GM18868 (cell line): ENCODE data around the gene CALR.
"Not testable (repeated sequence)": the region's sequence is repeated elsewhere in the genome, so short reads cannot be mapped to it uniquely, and the experiment has no call there.

Experiments used
- ATAC-seq: cut with Tn5 transposase; IDR thresholded peaks from one replicate; pipeline ENCODE4 v1.9.1; 2021; ENCODE audit warnings: mild to moderate bottlenecking, moderate library complexity; ENCODE audit not compliant: unreplicated experiment

CALR gene

DNA sequence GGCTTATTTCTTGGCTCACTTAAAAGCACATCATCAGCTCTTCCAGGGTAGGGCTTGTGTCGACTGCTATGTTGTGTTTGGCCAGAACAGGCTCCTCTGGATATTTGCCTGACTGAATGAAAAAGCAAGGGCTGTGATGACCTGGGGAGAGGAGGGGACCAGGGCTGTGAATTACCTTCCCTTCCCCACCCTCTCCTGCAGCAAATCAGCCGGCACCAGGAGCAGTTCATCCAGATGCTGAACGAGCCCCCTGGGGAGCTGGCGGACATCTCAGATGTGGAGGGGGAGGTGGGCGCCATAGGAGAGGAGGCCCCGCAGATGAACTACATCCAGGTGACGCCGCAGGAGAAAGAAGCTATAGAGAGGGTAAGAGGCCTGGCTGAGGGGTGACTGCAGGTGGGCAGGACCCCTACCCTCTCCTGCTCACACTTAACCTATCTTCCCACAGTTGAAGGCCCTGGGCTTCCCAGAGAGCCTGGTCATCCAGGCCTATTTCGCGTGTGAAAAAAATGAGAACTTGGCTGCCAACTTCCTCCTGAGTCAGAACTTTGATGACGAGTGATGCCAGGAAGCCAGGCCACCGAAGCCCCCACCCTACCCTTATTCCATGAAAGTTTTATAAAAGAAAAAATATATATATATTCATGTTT lies 14.2 kb downstream of the CALR start:
- ATAC-seq, result no peak

DNA sequence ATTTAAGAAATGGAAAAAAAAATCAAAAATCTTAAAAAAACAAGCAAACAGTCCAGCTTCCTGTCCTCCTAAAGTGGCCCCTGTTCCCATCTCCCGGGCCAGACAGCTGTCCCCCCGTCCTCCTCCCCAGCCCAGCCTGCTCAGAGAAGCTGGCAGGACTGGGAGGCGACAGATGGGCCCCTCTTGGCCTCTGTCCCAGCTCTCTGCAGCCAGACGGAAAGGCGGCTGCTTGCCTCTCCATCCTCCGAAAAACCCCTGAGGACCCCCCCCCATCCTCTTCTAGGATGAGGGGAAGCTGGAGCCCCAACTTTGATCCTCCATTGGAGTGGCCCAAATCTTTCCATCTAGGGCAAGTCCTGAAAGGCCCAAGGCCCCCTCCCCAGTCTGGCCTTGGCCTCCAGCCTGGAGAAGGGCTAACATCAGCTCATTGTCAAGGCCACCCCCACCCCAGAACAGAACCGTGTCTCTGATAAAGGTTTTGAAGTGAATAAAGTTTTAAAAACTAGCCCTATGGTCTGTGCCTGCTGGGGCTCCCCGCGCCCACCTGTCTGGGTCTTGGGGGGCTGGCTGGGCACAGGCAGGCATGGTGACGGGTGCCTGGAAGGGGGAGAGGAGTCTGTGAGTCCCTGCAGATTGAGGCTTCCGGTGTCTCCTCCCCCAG lies 14.9 kb downstream of the CALR start:
- no peak for ATAC-seq

DNA sequence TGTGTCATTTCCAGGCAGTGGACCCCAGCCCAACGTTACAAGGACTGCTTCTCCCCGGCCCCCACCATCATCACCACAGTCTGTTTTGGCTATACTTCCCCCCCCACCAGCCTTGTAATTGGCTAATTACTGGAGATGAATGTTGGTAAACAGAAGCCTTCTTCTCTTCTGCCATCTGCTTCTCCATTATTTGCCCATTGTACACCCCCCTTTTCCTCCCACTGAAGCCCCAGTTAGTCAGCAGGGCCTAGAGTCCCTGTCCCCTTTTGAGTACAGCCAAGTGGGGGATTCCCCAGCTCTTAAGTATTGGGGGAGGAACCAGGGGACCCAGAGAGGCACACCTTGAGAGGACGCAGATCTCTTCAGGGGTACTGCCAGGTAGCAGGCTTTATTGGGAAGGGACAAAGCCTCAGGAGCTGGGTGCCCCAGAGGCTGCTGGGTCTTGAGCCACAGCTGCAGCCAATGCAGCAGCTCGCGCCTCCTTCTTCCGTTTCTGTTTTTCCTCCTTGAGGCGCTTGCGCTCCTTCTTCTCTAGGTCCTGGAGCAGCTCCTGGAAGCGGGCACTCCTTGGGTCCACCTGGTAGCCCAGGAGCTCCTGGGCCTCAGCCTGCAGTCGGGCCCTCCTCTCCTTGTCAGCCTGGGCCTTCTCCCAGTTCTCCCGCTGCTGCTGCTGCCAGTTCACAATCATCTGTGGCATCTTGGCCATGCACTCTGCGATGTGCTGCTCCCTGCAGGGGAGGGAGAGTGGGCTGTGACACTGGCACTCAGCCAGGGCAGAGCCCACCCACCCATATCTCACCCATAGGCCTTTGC lies 15.6 kb downstream of the CALR start:
- no peak for ATAC-seq

DNA sequence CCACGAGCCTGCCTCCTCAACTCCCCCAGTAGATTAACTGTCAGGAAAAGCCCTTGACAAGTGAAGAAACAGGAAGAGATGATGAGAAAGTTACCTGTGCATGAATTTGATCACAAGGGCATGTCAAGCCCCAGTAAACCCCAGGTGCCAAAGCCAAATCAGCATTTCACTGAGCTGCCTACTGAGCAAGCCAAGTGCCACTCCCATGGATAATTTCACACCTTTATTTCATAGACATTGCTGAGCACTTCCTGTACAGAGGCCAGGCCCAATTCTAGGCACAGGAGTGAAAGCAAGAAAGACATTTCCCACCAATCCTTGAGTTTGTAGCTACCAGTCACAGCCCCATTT lies 16.2 kb downstream of the CALR start:
- no peak for ATAC-seq

DNA sequence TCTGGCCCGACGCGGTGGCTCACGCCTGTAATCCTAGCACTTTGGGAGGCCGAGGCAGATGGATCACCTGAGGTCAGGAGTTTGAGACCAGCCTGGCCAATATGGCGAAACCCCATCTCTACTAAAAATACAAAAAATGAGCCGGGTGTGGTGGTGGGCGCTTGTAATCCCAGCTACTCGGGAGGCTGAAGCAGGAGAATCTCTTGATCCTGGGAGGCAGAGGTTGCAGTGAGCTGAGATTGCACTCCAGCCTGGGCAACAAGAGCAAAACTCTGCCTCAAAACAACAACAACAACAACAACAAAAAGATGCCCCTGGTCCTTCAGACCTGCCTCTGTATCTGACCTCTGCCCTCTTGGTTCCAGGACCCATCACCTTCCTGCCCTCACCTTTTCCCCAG lies 17.2 kb downstream of the CALR start:
- not testable (repeated sequence) for ATAC-seq

DNA sequence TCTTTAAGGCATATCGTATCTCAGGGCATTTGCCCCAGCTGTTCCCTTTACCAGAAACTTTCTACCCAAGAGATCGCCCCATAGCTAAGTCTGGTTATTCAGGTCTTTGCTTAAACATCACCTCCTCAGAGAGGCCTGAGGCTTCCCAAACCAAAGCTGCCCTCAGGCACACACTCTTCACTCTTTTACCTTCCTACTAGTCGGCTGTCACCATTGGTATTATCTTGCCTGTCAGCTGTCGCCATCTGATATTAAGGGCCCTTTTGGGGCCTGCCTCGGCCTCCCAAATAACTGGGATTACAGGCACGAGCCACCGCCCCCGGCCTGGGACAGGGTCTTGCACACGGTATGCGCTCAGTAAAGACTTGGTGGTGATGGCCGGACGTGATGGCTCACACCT lies 17.6 kb downstream of the CALR start:
- ATAC-seq, result no peak

DNA sequence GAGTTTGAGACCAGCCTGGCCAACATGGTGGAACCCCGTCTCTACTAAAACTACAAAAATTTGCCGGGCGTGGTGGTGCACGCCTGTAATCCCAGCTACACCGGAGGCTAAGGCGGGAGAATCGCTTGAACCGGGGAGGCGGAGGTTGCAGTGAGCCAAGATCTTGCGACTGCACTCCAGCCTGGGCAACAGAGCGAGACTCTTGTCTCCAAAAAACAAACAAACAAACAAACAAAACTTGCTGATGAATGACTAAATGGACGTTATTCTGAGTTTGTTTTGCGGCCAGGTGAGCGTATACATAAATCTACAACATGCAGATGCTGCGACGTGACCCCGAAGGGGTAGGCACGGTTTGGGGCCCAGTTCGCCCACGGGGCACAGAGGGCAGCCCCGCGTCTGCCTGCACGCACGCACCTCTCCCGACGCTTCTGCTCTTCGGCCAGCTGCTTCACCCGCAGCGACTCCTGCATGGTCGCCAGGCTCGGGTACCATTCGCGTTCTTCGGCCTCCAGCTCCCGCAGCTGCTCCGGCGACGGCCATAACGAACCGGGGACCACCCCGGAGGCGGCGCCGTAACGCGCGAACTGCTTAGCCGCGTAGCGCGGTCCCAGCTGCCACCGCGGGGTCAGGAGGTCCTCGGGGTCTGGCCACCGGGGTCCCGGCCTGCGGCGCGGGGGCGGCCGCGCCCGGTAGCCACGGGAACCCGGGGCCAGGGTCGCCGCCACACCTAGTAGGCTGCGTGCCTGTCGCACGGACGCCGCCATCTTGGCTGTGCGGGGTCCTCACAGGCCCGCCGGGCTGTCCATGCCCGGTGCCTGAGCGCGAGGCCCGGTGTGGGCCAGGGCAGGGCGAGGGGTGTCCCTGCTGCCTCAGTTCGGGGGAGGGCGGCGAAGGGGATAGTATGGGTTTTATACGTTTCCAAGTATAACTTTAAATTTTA lies 18.3 kb downstream of the CALR start, which contains the start of gene GADD45GIP1:
GADD45GIP1 (minus strand) TSS at position 778 of the 943 bp plus-strand sequence; CDS start at position 767, 11 bp downstream.
- peak; percentile 51 for ATAC-seq

DNA sequence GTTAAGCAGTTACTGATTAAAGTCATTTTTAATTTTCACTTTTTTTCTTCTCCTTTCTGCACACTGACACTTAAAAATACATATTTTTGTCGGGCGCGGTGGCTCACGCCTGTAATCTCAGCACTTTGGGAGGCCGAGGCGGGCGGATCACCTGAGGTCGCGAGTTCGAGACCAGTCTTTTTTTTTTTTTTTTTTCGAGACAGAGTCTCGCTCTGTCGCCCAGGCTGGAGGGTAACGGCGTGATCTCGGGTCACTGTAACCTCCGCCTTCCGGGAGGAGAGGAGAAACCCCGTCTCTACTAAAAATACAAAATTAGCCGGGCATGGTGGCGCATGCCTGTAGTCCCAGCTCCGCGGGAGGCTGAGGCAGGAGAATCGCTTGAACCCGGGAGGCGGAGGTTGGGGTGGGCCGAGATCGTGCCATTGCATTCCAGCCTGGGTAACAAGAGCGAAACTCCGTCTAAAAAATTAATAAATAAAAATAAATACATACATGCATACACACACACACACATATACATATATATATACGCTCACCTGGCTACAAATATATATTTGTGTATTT lies 19.1 kb downstream of the CALR start:
- ATAC-seq, result not testable (repeated sequence)

DNA sequence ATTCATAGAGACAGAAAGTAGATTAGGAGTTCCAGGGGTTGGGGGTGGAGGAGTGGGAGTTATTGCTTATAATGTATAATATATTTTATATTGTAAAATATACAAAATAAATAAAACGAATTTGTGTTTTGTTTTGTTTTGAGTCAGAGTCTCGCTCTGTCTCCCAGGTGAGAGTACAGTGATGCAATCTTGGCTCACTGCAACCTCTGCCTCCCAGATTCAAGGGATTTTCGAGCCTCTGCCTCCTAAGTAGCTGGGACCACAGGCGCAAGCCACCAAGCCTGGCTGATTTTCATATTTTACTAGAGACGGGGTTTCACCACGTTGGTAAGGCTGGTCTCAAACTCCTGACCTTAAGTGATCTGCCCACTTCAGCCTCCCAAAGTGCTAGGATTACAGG lies 21.1 kb downstream of the CALR start:
- ATAC-seq, result no peak

DNA sequence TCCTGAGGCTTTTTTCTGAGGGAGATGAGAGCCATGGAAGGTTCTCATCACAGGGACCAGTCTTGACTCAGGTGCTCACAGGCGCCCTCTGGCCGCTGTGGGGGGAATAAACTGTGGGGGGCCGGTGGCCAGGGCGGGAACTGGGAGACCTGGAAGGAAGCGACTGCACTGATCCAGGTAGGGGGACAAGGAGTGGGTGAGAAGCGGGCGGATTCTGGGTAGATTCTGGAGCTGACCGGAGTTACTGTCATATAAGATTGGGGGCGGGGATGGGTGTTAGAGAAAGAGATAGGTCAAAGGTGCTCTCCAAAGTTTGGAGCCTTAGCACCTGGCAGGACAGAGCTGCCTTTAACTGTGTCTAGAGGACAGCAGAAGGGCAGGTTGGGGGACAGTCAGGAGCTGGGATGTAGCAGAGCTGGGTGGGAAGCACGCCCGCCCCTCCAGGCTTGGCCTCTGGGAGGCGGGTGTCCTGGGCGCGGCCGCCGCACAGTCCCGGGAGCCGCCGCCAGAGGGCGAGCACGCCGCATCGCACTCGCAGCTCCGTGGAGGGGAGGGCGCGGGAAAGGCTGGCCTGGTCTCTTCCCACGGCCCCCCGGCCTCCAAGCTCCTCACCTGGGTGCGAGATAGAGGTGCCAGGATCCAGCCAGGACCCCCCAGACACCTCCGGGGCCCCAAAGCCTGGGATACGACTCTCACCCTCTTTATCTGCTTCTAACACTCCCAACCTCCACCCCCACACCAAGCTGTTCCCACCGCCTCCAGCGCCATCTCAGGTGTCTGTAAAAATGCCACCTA lies 26.8 kb downstream of the CALR start:
- ATAC-seq, result peak; percentile 64

DNA sequence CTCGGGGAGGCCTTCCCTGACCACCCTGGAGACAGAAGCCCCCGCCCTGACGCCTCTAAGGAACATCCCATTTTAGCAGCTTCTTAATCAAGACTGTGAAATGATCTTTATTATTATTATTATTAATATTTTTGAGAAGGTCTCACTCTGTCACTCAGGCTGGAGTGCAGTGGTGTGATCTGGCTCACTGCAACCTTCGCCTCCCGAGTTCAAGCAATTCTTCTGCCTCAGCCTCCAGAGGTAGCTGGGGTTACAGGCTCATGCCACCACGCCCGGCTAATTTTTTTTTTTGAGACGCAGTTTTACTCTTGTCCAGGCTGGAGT lies 27.4 kb downstream of the CALR start:
- no peak for ATAC-seq

DNA sequence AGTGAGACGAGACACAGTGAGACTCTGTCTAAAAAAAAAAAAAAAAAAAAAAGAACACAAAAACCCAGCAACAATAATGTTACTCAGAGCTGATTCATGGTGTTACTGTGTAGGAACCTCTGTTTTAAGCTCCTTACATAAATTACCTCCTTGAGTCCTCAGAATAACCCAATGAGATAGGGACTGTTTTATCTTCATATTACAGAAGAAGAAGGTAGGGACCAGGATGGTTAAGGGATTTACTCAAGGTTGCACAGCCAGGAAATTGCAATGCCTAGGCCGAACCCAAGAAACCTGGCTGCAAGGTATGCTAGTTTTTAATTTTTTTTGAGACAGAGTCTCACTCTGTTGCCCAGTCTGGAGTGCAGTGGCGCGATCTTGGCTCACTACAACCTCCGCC lies 29.5 kb downstream of the CALR start:
- ATAC-seq, result no peak

DNA sequence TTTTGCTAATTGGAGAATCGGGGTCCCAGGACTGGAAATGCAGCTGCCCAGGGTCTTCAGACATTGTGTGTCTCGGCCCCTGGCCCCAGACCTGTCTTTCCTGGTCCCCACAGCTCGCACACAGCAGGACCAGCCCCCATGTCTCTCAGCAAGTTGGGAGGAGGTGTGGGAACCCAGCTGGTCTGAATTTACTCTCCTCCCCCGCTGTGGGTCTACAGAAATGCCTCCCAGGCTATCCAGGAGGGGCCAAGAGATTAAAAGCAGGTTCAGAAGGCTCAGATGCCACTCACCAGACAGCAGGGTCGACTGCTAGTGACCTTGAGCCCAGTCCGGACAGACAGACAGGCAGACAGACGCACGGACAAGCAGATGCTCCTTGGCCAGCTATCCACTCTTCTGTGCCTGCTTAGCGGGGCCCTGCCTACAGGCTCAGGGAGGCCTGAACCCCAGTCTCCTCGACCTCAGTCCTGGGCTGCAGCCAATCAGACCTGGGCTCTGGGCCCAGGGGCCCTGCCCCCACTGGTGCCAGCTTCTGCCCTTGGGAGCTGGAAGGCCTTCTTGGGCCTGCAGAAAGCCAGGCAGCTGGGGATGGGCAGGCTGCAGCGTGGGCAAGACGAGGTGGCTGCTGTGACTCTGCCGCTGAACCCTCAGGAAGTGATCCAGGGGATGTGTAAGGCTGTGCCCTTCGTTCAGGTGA lies 31.0 kb downstream of the CALR start, which contains the start of gene DAND5:
DAND5 (plus strand) TSS at position 285 of the 697 bp plus-strand sequence; CDS start at position 370, 85 bp downstream.
- ATAC-seq, result no peak

DNA sequence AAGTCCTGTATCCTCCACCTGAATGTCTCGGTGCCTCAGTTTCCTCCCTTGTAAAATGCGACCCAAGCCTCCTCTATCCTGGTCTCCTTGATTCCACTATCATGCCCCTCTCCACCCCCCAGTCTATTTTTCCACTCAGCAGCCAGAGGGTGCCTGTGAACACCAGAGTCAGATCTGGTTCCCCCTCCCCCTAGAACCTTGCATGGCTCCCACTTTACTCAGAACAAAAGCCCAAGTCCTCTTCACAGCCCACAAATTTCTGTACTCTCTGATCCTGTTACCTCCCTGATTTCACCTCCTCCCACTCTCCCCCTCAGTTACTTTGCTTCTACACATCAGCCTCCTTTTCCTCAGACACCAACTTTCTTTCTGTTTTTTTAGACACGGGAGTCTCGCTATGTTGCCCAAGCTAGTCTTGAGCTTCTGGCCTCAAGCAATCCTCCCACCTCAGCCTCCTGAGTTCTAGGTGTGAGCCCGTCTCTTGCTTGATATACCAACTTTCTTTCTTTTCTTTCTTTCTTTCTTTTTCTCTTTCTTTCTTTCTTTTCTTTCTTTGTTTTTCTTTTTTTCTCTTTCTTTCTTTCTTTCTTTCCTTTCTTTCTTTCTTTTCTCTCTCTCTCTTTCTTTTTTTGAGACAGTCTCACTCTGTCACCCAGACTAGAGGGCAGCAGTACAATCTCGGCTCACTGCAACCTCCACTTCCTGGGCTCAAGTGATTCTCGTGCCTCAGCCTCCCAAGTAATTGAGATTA lies 31.8 kb downstream of the CALR start:
- ATAC-seq, result no peak

DNA sequence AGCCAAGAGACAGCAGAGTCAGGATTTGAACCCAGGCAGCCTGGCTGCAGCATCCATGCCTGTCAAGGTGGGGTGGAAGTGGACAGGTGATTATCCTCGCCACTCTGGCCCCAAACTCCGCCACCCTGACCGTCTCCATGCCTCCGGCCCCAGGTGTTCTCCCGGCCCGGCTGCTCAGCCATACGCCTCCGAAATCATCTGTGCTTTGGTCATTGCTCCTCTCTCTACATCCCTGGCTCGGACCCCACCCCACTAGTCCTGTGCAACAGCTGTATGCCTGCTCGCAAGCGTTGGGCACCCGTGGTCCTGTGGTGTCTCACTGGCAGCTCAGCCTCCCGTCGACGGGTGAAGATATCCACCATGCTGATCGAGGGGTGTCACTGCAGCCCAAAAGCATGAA lies 34.8 kb downstream of the CALR start:
- no peak for ATAC-seq

DNA sequence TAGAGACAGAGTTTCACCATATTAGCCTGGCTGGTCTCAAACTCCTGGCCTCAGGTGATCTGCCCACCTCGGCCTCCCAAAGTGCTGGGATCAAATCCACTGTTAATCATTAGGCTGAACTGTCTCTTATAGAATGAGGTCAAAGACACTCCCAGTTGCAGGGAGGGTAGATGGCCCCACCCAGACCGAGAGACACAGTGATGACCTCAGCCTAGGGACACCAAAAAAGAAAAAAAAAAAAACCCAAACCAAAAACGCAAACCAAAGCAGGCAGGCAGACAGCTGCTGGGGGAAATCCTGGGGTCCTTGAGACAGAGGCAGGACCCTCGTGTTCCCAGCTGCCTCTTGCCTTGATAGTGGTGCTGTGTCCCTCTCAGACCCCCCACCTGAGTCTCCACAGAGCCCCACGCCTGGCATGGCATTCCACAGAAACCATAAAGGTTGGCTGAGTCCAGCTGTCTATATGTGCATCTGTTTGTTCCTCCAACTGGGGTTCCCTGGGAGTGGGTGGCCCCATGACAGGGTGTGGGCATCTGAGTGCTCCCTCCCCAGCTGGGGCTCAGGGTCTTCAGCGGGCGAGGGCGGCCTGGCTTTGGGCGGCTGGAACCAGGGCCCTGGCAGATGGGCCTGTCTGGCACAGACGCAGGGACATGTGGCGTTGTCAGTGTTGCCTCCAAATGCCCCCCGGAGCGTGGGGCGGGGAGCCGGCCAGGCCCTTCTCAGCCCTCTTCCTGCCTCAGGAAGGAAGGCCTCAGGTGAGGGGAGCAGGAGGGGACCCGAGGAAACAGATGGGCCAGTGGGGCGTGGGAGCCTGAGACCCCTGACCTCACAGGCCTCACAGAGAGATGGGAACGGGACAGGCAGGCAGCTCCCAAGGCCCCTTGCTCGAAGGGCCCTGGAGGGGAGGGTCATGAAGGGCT lies 36.2 kb downstream of the CALR start:
- no peak for ATAC-seq

DNA sequence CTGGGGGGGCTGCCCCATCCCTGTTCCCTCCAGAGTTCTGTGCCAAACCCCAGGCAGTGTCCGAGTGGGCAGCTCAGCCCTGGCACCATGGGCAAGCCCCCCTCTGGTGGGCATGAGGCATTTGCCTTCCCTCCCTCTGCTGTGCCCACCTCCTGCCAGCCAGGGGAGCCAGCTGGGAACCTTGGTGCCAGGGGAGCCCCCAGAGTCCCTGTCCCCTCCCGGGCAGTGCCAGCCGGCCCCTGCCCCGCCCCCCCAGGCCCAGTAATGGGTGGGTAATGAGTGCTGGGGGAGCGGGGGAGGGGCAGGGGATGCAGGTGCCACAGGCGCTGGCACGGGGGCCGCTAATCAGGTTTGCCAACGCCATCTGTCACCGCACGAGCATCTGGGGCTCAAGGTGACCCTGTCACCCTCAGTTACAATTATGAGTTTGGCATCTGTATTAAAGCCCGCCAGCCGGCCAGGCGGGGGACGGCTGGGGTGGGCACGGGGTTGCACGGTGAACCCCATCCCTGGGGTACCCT lies 36.9 kb downstream of the CALR start:
- ATAC-seq, result no peak
